Body of pancreas (tissue), 4 donors: ENCODE data around the gene ANAPC15.

ENCODE experiments used
- POLR2A ChIP-seq, 3 donors: fragments of 450-650 bp; IDR thresholded peaks; one replicate each; pipeline ENCODE4 v1.6.1; 2016; ENCODE audit warnings: antibody characterized with exemption in 3 of 3, mild to moderate bottlenecking in 2 of 3
- TF ChIP-seq, protein P1 (sequence below), 7 experiments: fragments of 450-650 bp in 4 of 7; fragments of 200-600 bp in 3 of 7; sonication (generic) in 3 of 7; IDR thresholded peaks; one replicate each; pipeline ENCODE4 v1.5.1; 2016 to 2019; ENCODE audit warnings: antibody characterized with exemption in 7 of 7

DNA sequence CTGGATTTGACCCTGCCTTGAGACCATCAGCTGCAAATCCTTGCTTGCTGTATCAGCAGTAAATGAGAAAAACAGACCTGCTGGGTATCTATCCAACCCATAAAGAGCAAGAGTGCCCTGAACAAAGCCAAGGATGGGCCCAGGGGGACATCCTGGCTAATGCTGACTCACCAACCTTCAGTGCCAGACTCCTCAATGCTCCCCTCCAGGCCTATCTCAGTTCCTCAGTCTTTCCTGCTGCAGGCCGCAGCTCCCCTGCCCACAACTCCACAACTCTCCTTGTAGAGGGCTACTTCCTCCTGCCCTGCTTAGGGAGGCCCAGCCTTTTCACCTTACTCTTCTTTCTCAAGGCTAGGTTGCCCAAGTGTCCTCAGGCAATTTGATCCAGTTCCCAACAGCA, 12.0 kb downstream of the ANAPC15 start:
- TF ChIP-seq, protein P1, sequence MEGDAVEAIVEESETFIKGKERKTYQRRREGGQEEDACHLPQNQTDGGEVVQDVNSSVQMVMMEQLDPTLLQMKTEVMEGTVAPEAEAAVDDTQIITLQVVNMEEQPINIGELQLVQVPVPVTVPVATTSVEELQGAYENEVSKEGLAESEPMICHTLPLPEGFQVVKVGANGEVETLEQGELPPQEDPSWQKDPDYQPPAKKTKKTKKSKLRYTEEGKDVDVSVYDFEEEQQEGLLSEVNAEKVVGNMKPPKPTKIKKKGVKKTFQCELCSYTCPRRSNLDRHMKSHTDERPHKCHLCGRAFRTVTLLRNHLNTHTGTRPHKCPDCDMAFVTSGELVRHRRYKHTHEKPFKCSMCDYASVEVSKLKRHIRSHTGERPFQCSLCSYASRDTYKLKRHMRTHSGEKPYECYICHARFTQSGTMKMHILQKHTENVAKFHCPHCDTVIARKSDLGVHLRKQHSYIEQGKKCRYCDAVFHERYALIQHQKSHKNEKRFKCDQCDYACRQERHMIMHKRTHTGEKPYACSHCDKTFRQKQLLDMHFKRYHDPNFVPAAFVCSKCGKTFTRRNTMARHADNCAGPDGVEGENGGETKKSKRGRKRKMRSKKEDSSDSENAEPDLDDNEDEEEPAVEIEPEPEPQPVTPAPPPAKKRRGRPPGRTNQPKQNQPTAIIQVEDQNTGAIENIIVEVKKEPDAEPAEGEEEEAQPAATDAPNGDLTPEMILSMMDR (IDR thresholded peaks at IDR 0.05), result no peak
- TF ChIP-seq POLR2A (IDR thresholded peaks at IDR 0.05), result no peak
